Cardiac muscle cell (in vitro differentiated cells and primary cell): ENCODE data around the gene SRSF8. TPM values are rescaled to one million over a fixed set of nuclear protein-coding genes. Genes with fewer than 3 reads are reported as not detected.

ENCODE experiments used
- DNase-seq, 2 donors: peaks; one replicate each; pipeline versions ENCODE4 v3.0.0 to v3.0.0-alpha.2; 2010 to 2017; ENCODE audit warnings: low read depth in 1 of 2, low spot score in 1 of 2
- H3K27ac ChIP-seq: fragments of 200-600 bp; sonication (generic); 2 replicates; pipeline ENCODE4 v1.5.1; 2016
- H3K27me3 ChIP-seq: fragments of 200-600 bp; sonication (generic); 2 replicates; pipeline ENCODE4 v1.6.0; 2016; ENCODE audit warnings: control low read depth
- H3K36me3 ChIP-seq: fragments of 200-600 bp; sonication (generic); 2 replicates; pipeline ENCODE4 v1.5.1; 2016; ENCODE audit warnings: control low read depth
- H3K4me1 ChIP-seq: fragments of 200-600 bp; sonication (generic); 2 replicates; pipeline ENCODE4 v1.8.1; 2017; ENCODE audit warnings: low read depth, mild to moderate bottlenecking, mixed run types
- H3K4me3 ChIP-seq: fragments of 200-600 bp; sonication (generic); 2 replicates; pipeline ENCODE4 v1.5.1; 2016; ENCODE audit warnings: mild to moderate bottlenecking
- H3K9me3 ChIP-seq: fragments of 200-600 bp; sonication (generic); 2 replicates; pipeline ENCODE4 v1.5.1; 2017; ENCODE audit warnings: low read depth, mild to moderate bottlenecking, control low read depth
- CTCF ChIP-seq: IDR thresholded peaks from 2 replicates; pipeline ENCODE4 v1.5.1; 2012; ENCODE audit warnings: low read depth, mild to moderate bottlenecking, low read length
- polyA plus RNA-seq: library from polyadenylated mRNA; unstranded; fragments of >200 nt; fragmentation: Nextera tagmentation; extraction: Ambion mirVana; gene quantifications from 2 replicates; pipeline ENCODE4 v1.2.1, GENCODE V29; 2016
- total RNA-seq: library from RNA; depleted of rRNA; stranded (reverse); fragments of >200 nt; gene quantifications from 2 replicates; pipeline ENCODE4 v1.2.3, GENCODE V29; 2016

The SRSF8 gene
- total and polyA plus RNA-seq, 2 experiments from 2014 or later, result 19.0 to 43.0 TPM

- H3K4me1 ChIP-seq, result peaks cover 13% of the 10 kb centered on the region
- TF ChIP-seq CTCF, result no peak
- H3K36me3 ChIP-seq, result no peaks in the 10 kb centered on the region
- peak; percentile 86 to 96 for DNase-seq
- no peaks in the 10 kb centered on the region for H3K9me3 ChIP-seq
- peak overlapping the region; percentile 70 for H3K4me3 ChIP-seq
- no peak overlapping the region for H3K27ac ChIP-seq
- no peaks in the 10 kb centered on the region for H3K27me3 ChIP-seq
Measured at GRCh38 chr11:95068549-95068948, 1.8 kb downstream of the SRSF8 start.

- H3K9me3 ChIP-seq, result no peaks in the 10 kb centered on the region
- no peak for TF ChIP-seq CTCF
- no peak for DNase-seq
- peaks cover 13% of the 10 kb centered on the region for H3K4me1 ChIP-seq
- H3K4me3 ChIP-seq, result no peak overlapping the region
- no peaks in the 10 kb centered on the region for H3K27me3 ChIP-seq
- no peaks in the 10 kb centered on the region for H3K36me3 ChIP-seq
- H3K27ac ChIP-seq, result no peak overlapping the region
Measured at GRCh38 chr11:95070471-95070870, 3.8 kb downstream of the SRSF8 start.

GRCh38 chr11:95072948-95073347 is 6.2 kb downstream of the SRSF8 start:
- H3K4me1 ChIP-seq, result peaks cover 8% of the 10 kb centered on the region
- H3K36me3 ChIP-seq, result no peaks in the 10 kb centered on the region
- H3K27me3 ChIP-seq, result no peaks in the 10 kb centered on the region
- no peak for TF ChIP-seq CTCF
- H3K4me3 ChIP-seq, result no peak overlapping the region
- no peaks in the 10 kb centered on the region for H3K9me3 ChIP-seq
- no peak for DNase-seq
- H3K27ac ChIP-seq, result no peak overlapping the region

GRCh38 chr11:95074792-95075563 is 8.3 kb downstream of the SRSF8 start:
- Histone ChIP-seq H3K27ac (peak overlapping the region; percentile 46), H3K9me3 (no peaks in the 10 kb centered on the region), H3K27me3 (no peaks in the 10 kb centered on the region), H3K4me1 (no peaks in the 10 kb centered on the region), H3K36me3 (no peaks in the 10 kb centered on the region), H3K4me3 (no peak overlapping the region)
- peak; percentile 46 to 72 for DNase-seq
- TF ChIP-seq CTCF, result no peak

- no peaks in the 10 kb centered on the region for H3K27me3 ChIP-seq
- peak in 1 of 2 donors; percentile 92 for DNase-seq
- no peaks in the 10 kb centered on the region for H3K9me3 ChIP-seq
- no peak for TF ChIP-seq CTCF
- no peak overlapping the region for H3K27ac ChIP-seq
- no peaks in the 10 kb centered on the region for H3K36me3 ChIP-seq
- H3K4me3 ChIP-seq, result no peak overlapping the region
- H3K4me1 ChIP-seq, result no peaks in the 10 kb centered on the region
Measured at GRCh38 chr11:95076416-95076815, 9.7 kb downstream of the SRSF8 start.
